SKM-1 (cell line): ENCODE measurements around the gene CDC42BPG.
A peak's percentile ranks its signal among the peaks of the same experiment; 100 is the strongest.

Experiments used
- DNase-seq: peaks from one replicate; lab custom pipeline; 2025; ENCODE audit not compliant: unreplicated experiment; lab: John Stamatoyannopoulos, UW

The CDC42BPG gene

GRCh38 chr11:64804346-64805210, 39.9 kb downstream of the CDC42BPG start:
- no peak for DNase-seq

GRCh38 chr11:64803846-64804345, 40.6 kb downstream of the CDC42BPG start:
- DNase-seq, result no peak

- peak; percentile 51 for DNase-seq
Observed at GRCh38 chr11:64803158-64803845, 41.2 kb downstream of the CDC42BPG start, which contains the start of gene MAP4K2. Gene MAP4K2 (minus strand): TSS chr11:64803214. CDS start chr11:64803149, 65 bp downstream.

- DNase-seq, result no peak
Observed at GRCh38 chr11:64802370-64803157, 41.9 kb downstream of the CDC42BPG start.

GRCh38 chr11:64801561-64802369, 42.7 kb downstream of the CDC42BPG start:
- no peak for DNase-seq

- no peak for DNase-seq
Observed at GRCh38 chr11:64801158-64801464, 43.3 kb downstream of the CDC42BPG start.

GRCh38 chr11:64800303-64801157, 43.9 kb downstream of the CDC42BPG start:
- no peak for DNase-seq

- DNase-seq, result no peak
Observed at GRCh38 chr11:64799623-64800302, 44.7 kb downstream of the CDC42BPG start.

- DNase-seq, result no peak
Observed at GRCh38 chr11:64799256-64799622, 45.2 kb downstream of the CDC42BPG start.

- DNase-seq, result no peak
Observed at GRCh38 chr11:64796757-64797541, 47.5 kb downstream of the CDC42BPG start.

- DNase-seq, result no peak
Observed at GRCh38 chr11:64796047-64796756, 48.3 kb downstream of the CDC42BPG start.

GRCh38 chr11:64794526-64794925, 49.9 kb downstream of the CDC42BPG start:
- no peak for DNase-seq

- no peak for DNase-seq
Observed at GRCh38 chr11:64793271-64794160, 50.9 kb downstream of the CDC42BPG start.

- DNase-seq, result no peak
Observed at GRCh38 chr11:64792482-64792881, 52.0 kb downstream of the CDC42BPG start.

GRCh38 chr11:64791781-64792291, 52.6 kb downstream of the CDC42BPG start:
- no peak for DNase-seq
